Measurements from ENCODE around the gene ACSL3. TPM values are rescaled to one million over a fixed set of nuclear protein-coding genes. Genes with fewer than 3 reads are reported as not detected.

The ACSL3 gene
- polyA plus RNA-seq, 6 donors from 2014 or later = 20.1 to 36.4 (median 29.2) TPM

- Mint-ChIP-seq H3K9me3 (peaks cover 0 to 3% (median 0%) of the 10 kb centered on the region in 7 donors), H3K4me3 (no peak overlapping the region), H3K4me1 (peaks cover 23 to 25% (median 24%) of the 10 kb centered on the region in 3 donors), H3K27me3 (no peaks in the 10 kb centered on the region), H3K36me3 (no peaks in the 10 kb centered on the region), H3K27ac (peak overlapping the region in 1 of 6 donors; percentile 55)
- no peak for DNase-seq
- no peak for ATAC-seq (ENCODE audit: low read depth in 2 of 2)
Measured at GRCh38 chr2:222895144-222895543, 34.3 kb downstream of the ACSL3 start.

- Mint-ChIP-seq H3K9me3 (peaks cover 0 to 3% (median 0%) of the 10 kb centered on the region in 7 donors), H3K4me3 (peak overlapping the region in 3 of 8 donors; percentile 10 to 56 (median 17)), H3K36me3 (no peaks in the 10 kb centered on the region), H3K27me3 (no peaks in the 10 kb centered on the region), H3K4me1 (peaks cover 21 to 29% (median 23%) of the 10 kb centered on the region in 3 donors), H3K27ac (peak overlapping the region in 4 of 6 donors; percentile 1 to 82 (median 55))
- DNase-seq (no peak), ATAC-seq (ENCODE audit: low read depth in 2 of 2) (peak; percentile 38 to 52)
Measured at GRCh38 chr2:222897898-222898297, 37.1 kb downstream of the ACSL3 start.

- Mint-ChIP-seq H3K4me3 (no peak overlapping the region), H3K27me3 (no peaks in the 10 kb centered on the region), H3K9me3 (no peaks in the 10 kb centered on the region), H3K36me3 (no peaks in the 10 kb centered on the region), H3K4me1 (peaks cover 18 to 22% (median 18%) of the 10 kb centered on the region in 3 donors), H3K27ac (no peak overlapping the region)
- DNase-seq (no peak), ATAC-seq (ENCODE audit: low read depth in 2 of 2) (no peak)
Measured at GRCh38 chr2:222899413-222900181, 38.8 kb downstream of the ACSL3 start.

GRCh38 chr2:222900354-222900753, 39.5 kb downstream of the ACSL3 start:
- Mint-ChIP-seq H3K27ac (peak overlapping the region in 3 of 6 donors; percentile 1 to 58 (median 9)), H3K9me3 (no peaks in the 10 kb centered on the region), H3K4me3 (no peak overlapping the region), H3K4me1 (peaks cover 10 to 15% (median 15%) of the 10 kb centered on the region in 3 donors), H3K27me3 (no peaks in the 10 kb centered on the region), H3K36me3 (no peaks in the 10 kb centered on the region)
- no peak for DNase-seq
- ATAC-seq (ENCODE audit: low read depth in 2 of 2) = no peak

- H3K36me3 Mint-ChIP-seq = peaks cover under 1 to 3% of the 10 kb centered on the region in 2 donors
- peak overlapping the region in 2 of 6 donors; percentile 26 to 33 for H3K27ac Mint-ChIP-seq
- no peak for ATAC-seq (ENCODE audit: low read depth in 2 of 2)
- H3K9me3 Mint-ChIP-seq = no peaks in the 10 kb centered on the region
- DNase-seq = no peak
- H3K27me3 Mint-ChIP-seq = no peaks in the 10 kb centered on the region
- H3K4me3 Mint-ChIP-seq = no peak overlapping the region
- H3K4me1 Mint-ChIP-seq = peaks cover 23 to 27% (median 27%) of the 10 kb centered on the region in 3 donors
Measured at GRCh38 chr2:222902660-222903059, 41.8 kb downstream of the ACSL3 start.

- H3K4me3 Mint-ChIP-seq = no peak overlapping the region
- peak; percentile 68 to 85 for ATAC-seq (ENCODE audit: low read depth in 2 of 2)
- peak; percentile 43 for DNase-seq
- H3K4me1 Mint-ChIP-seq = peaks cover 22 to 26% (median 24%) of the 10 kb centered on the region in 3 donors
- H3K36me3 Mint-ChIP-seq = peaks cover 7 to 8% of the 10 kb centered on the region in 2 donors
- no peaks in the 10 kb centered on the region for H3K9me3 Mint-ChIP-seq
- H3K27ac Mint-ChIP-seq = peak overlapping the region in 1 of 6 donors; percentile 42
- no peaks in the 10 kb centered on the region for H3K27me3 Mint-ChIP-seq
Measured at GRCh38 chr2:222903234-222904220, 42.7 kb downstream of the ACSL3 start.

GRCh38 chr2:222904557-222905258, 43.9 kb downstream of the ACSL3 start:
- Mint-ChIP-seq H3K4me3 (peak overlapping the region in 1 of 8 donors; percentile 45), H3K9me3 (no peaks in the 10 kb centered on the region), H3K27ac (no peak overlapping the region), H3K36me3 (peaks cover 7 to 8% of the 10 kb centered on the region in 2 donors), H3K4me1 (peaks cover 22 to 29% (median 24%) of the 10 kb centered on the region in 3 donors), H3K27me3 (no peaks in the 10 kb centered on the region)
- DNase-seq (no peak), ATAC-seq (ENCODE audit: low read depth in 2 of 2) (no peak)

- ATAC-seq (ENCODE audit: low read depth in 2 of 2) (no peak), DNase-seq (no peak)
- H3K27ac Mint-ChIP-seq = peak overlapping the region in 1 of 6 donors; percentile 74
- no peaks in the 10 kb centered on the region for H3K27me3 Mint-ChIP-seq
- no peak overlapping the region for H3K4me3 Mint-ChIP-seq
- no peaks in the 10 kb centered on the region for H3K9me3 Mint-ChIP-seq
- H3K4me1 Mint-ChIP-seq = peaks cover 29 to 46% (median 30%) of the 10 kb centered on the region in 3 donors
- H3K36me3 Mint-ChIP-seq = peaks cover 7 to 8% of the 10 kb centered on the region in 2 donors
Measured at GRCh38 chr2:222907048-222907447, 46.2 kb downstream of the ACSL3 start.

- peak overlapping the region in 2 of 6 donors; percentile 34 to 51 for H3K27ac Mint-ChIP-seq
- peaks cover 32 to 55% (median 33%) of the 10 kb centered on the region in 3 donors for H3K4me1 Mint-ChIP-seq
- H3K4me3 Mint-ChIP-seq = no peak overlapping the region
- H3K36me3 Mint-ChIP-seq = peaks cover 7 to 8% of the 10 kb centered on the region in 2 donors
- DNase-seq (no peak), ATAC-seq (ENCODE audit: low read depth in 2 of 2) (no peak)
- no peaks in the 10 kb centered on the region for H3K27me3 Mint-ChIP-seq
- H3K9me3 Mint-ChIP-seq = no peaks in the 10 kb centered on the region
Measured at GRCh38 chr2:222907790-222908441, 47.1 kb downstream of the ACSL3 start.

- peak overlapping the region in 4 of 6 donors; percentile 56 to 88 (median 61) for H3K27ac Mint-ChIP-seq
- ATAC-seq (ENCODE audit: low read depth in 2 of 2) (no peak), DNase-seq (no peak)
- peaks cover 39 to 63% (median 46%) of the 10 kb centered on the region in 3 donors for H3K4me1 Mint-ChIP-seq
- no peak overlapping the region for H3K4me3 Mint-ChIP-seq
- H3K27me3 Mint-ChIP-seq = no peaks in the 10 kb centered on the region
- H3K9me3 Mint-ChIP-seq = no peaks in the 10 kb centered on the region
- H3K36me3 Mint-ChIP-seq = peaks cover 7 to 8% of the 10 kb centered on the region in 2 donors
Measured at GRCh38 chr2:222909286-222909685, 48.5 kb downstream of the ACSL3 start.

- Mint-ChIP-seq H3K27me3 (no peaks in the 10 kb centered on the region), H3K27ac (peak overlapping the region; percentile 70 to 97 (median 92)), H3K4me1 (peaks cover 32 to 56% (median 39%) of the 10 kb centered on the region in 3 donors), H3K36me3 (peaks cover 7 to 8% of the 10 kb centered on the region in 2 donors), H3K4me3 (peak overlapping the region; percentile 37 to 90 (median 80)), H3K9me3 (no peaks in the 10 kb centered on the region)
- ATAC-seq (ENCODE audit: low read depth in 2 of 2) (peak; percentile 99), DNase-seq (peak; percentile 79)
Measured at GRCh38 chr2:222912117-222912516, 51.3 kb downstream of the ACSL3 start.

- ATAC-seq (ENCODE audit: low read depth in 2 of 2) (no peak), DNase-seq (no peak)
- Mint-ChIP-seq H3K4me1 (peaks cover 29 to 51% (median 36%) of the 10 kb centered on the region in 3 donors), H3K27me3 (no peaks in the 10 kb centered on the region), H3K36me3 (peaks cover 3 to 10% of the 10 kb centered on the region in 2 donors), H3K9me3 (no peaks in the 10 kb centered on the region), H3K27ac (peak overlapping the region; percentile 70 to 97 (median 92)), H3K4me3 (peak overlapping the region; percentile 37 to 88 (median 73))
Measured at GRCh38 chr2:222912776-222913175, 51.9 kb downstream of the ACSL3 start.
